A673 (cell line): ENCODE results near the gene MRC1. TPM values are rescaled to one million over a fixed set of nuclear protein-coding genes. Genes with fewer than 3 reads are reported as not detected.

Experiments used
- BruUV-seq: library from RNA; stranded (reverse); fragments of 400-500 nt; replicated peaks from 2 replicates; lab custom pipeline; 2021; lab: Mats Ljungman, UMichigan
- CTCF ChIA-PET: fragments of 300-600 bp; sonication (Branson Sonifier 250); formaldehyde crosslinking; loops from one replicate; lab custom pipeline; 2022; ENCODE audit warnings: antibody characterized with exemption; lab: Charles Lee
- POLR2A ChIA-PET: fragments of 300-600 bp; sonication (Branson Sonifier 250); formaldehyde crosslinking; loops from one replicate; lab custom pipeline; 2022; ENCODE audit warnings: antibody characterized with exemption; ENCODE audit not compliant: low non-redundant PET; lab: Charles Lee
- DNase-seq: peaks from one replicate; pipeline ENCODE4 v3.0.0-alpha.2; 2015; ENCODE audit warnings: low spot score
- H3K27ac ChIP-seq: fragments of 200-600 bp; sonication (generic); 2 replicates; pipeline ENCODE4 v1.5.1; 2016; ENCODE audit warnings: mixed run types, low read depth, mild to moderate bottlenecking, mixed read lengths, antibody characterized with exemption, low read length; ENCODE audit not compliant: poor library complexity, severe bottlenecking
- H3K27me3 ChIP-seq: fragments of 200-600 bp; sonication (generic); replicated peaks from 2 replicates; pipeline ENCODE4 v1.6.1; 2017; ENCODE audit warnings: mixed run types, low read depth, mild to moderate bottlenecking, mixed read lengths, antibody characterized with exemption, low read length; ENCODE audit not compliant: insufficient read depth, poor library complexity
- H3K36me3 ChIP-seq: fragments of 200-600 bp; sonication (generic); 2 replicates; pipeline ENCODE4 v1.6.1; 2016; ENCODE audit warnings: mixed run types, mild to moderate bottlenecking, mixed read lengths, antibody characterized with exemption, low read length; ENCODE audit not compliant: insufficient read depth, poor library complexity, severe bottlenecking
- H3K4me1 ChIP-seq: fragments of 200-600 bp; sonication (generic); 2 replicates; pipeline ENCODE4 v1.6.1; 2017; ENCODE audit warnings: mixed run types, mild to moderate bottlenecking, mixed read lengths, antibody characterized with exemption, low read length; ENCODE audit not compliant: insufficient read depth, poor library complexity, severe bottlenecking
- H3K4me3 ChIP-seq: fragments of 200-600 bp; sonication (generic); 2 replicates; pipeline ENCODE4 v1.5.1; 2016; ENCODE audit warnings: low read depth, mixed run types, mild to moderate bottlenecking, mixed read lengths, low read length; ENCODE audit not compliant: poor library complexity, severe bottlenecking
- H3K9me3 ChIP-seq: fragments of 200-600 bp; sonication (generic); 2 replicates; pipeline ENCODE4 v1.6.1; 2016; ENCODE audit warnings: mixed run types, low read depth, mild to moderate bottlenecking, mixed read lengths, antibody characterized with exemption, low read length; ENCODE audit not compliant: poor library complexity, severe bottlenecking
- EZH2 ChIP-seq: fragments of 200-600 bp; sonication (generic); IDR thresholded peaks from 2 replicates; pipeline ENCODE4 v1.6.1; 2017; ENCODE audit warnings: borderline replicate concordance, low read depth, mild to moderate bottlenecking, mixed read lengths, antibody characterized with exemption, low read length; ENCODE audit not compliant: poor library complexity, severe bottlenecking
- intact Hi-C: fragments of 100-400 bp; cut with micrococcal nuclease; formaldehyde crosslinking; loops from one replicate; pipeline ENCODE4 v1.10.0; 2022; ENCODE audit not compliant: unreplicated experiment
- total RNA-seq: library from RNA; stranded (reverse); gene quantifications from 2 replicates; pipeline ENCODE4 v1.2.3, GENCODE V29; 2021
- TF ChIP-seq, protein P1 (sequence below): fragments of 300-800, 200-600 bp; sonication (generic); conservative IDR thresholded peaks from 2 replicates; pipeline ENCODE4 v1.5.1; 2017; ENCODE audit warnings: low read depth, mild to moderate bottlenecking, antibody characterized with exemption, low read length, moderate library complexity, mixed read lengths

The MRC1 gene
- total RNA-seq, 1 experiment from 2014 or later = 0.15 TPM

DNA sequence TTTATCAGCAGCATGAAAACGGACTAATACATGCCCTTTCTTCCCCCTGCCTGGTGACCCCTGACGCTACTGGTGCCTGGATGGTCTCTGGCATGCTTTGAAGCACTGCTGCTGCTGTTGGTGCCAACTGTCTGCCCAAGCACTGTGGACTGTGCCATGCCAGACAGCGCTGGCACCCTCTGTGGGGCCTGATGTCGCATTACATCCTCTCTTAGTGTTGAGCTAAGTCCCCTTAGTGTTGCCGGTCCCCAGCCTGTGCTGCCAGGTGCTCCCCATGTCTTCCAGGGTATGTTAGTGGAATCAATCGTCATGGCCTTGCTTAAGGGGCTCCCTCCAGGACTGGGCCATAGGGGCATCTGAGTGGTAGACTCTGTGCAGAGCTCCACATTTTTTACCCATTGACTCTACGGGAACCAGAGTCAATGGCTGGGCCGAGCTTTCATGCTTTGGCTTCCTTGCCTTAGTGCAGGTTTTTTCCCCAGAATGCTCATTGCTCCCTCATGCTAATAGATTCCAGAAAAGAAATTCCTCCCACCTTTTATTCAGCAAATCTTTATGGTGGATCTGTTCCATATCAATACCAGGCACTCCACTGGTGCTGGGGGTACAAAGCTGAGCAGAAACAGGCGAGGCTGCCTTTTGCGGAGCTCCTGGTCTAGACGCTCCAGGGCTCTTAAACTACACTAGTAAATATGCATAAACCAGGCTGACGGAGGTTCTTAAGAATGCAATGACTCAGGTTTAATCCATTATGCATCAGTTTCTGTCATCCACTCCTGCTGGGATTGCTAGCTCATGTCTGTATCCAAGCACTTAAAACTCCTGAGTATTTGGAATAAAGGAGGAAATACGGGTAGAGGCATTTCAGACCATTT is 21.8 kb upstream of the MRC1 start:
- H3K4me1 ChIP-seq = peaks cover 29% of the 10 kb centered on the region
- H3K4me3 ChIP-seq = no peak overlapping the region
- intact Hi-C loops = no loop called here
- H3K36me3 ChIP-seq = no peaks in the 10 kb centered on the region
- no peak overlapping the region for H3K27ac ChIP-seq
- no TSS peak for BruUV-seq
- CTCF ChIA-PET = no interaction called here
- POLR2A ChIA-PET = no interaction called here
- no peaks in the 10 kb centered on the region for H3K9me3 ChIP-seq
- DNase-seq = peak; percentile 96
- no peak for TF ChIP-seq EZH2
- TF ChIP-seq, protein P1, sequence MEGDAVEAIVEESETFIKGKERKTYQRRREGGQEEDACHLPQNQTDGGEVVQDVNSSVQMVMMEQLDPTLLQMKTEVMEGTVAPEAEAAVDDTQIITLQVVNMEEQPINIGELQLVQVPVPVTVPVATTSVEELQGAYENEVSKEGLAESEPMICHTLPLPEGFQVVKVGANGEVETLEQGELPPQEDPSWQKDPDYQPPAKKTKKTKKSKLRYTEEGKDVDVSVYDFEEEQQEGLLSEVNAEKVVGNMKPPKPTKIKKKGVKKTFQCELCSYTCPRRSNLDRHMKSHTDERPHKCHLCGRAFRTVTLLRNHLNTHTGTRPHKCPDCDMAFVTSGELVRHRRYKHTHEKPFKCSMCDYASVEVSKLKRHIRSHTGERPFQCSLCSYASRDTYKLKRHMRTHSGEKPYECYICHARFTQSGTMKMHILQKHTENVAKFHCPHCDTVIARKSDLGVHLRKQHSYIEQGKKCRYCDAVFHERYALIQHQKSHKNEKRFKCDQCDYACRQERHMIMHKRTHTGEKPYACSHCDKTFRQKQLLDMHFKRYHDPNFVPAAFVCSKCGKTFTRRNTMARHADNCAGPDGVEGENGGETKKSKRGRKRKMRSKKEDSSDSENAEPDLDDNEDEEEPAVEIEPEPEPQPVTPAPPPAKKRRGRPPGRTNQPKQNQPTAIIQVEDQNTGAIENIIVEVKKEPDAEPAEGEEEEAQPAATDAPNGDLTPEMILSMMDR = no peak
- no peaks in the 10 kb centered on the region for H3K27me3 ChIP-seq

DNA sequence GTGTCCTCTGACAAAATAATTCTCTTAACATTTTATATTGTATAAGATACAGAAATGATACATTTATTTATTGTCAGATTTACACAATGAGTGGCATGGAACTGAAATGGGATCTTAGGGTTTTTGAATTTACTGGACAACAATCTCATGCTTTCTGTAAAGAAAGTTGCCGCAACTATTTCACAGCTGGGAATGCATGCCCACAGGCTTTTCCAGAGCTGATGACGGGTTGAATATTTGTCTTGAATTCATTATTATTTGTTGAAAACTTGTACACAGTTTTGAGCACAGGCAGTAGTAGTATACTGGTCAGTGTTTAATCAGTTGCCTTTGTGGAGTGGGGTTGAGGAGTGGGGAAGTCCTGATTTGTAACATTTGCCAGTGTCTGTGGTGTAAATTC is 20.5 kb upstream of the MRC1 start:
- Histone ChIP-seq H3K36me3 (no peaks in the 10 kb centered on the region), H3K9me3 (no peaks in the 10 kb centered on the region), H3K4me1 (peaks cover 28% of the 10 kb centered on the region), H3K4me3 (no peak overlapping the region), H3K27ac (no peak overlapping the region), H3K27me3 (no peaks in the 10 kb centered on the region)
- POLR2A ChIA-PET = interaction anchor here (0.6 kb wide), 1 partner anchor 11 kb away, joined by 3 read pairs; no protein-coding TSS in a partner anchor
- intact Hi-C loops = no loop called here
- no TSS peak for BruUV-seq
- no peak for DNase-seq
- no peak for TF ChIP-seq EZH2
- TF ChIP-seq, protein P1 = no peak
- CTCF ChIA-PET = no interaction called here

DNA sequence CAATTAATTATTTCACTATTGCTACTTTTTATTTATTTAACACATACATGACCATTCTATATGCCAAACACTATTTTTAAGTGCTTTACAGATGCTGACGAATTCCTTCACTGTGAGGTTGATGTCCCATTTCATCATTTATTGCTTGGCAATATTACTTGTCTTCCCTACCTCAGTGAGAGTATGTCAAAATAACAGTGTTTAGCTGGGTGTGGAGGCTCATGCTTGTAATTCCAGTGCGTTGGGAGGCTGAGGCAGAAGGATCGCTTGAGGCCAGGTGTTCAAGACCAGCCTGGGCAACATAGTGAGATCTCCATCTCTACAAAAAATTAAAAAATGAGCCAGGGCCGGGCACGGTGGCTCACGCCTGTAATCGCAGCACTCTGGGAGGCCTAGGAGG is 19.8 kb upstream of the MRC1 start:
- H3K27ac ChIP-seq = no peak overlapping the region
- POLR2A ChIA-PET = no interaction called here
- no peak for TF ChIP-seq EZH2
- TF ChIP-seq, protein P1 = no peak
- peaks cover 20% of the 10 kb centered on the region for H3K4me1 ChIP-seq
- H3K9me3 ChIP-seq = no peaks in the 10 kb centered on the region
- no peak for DNase-seq
- intact Hi-C loops = no loop called here
- H3K4me3 ChIP-seq = no peak overlapping the region
- no peaks in the 10 kb centered on the region for H3K27me3 ChIP-seq
- no peaks in the 10 kb centered on the region for H3K36me3 ChIP-seq
- BruUV-seq = no TSS peak
- CTCF ChIA-PET = no interaction called here
